HG03060 (cell line): ENCODE results near the gene FMO3.

ENCODE experiments used
- ATAC-seq: cut with Tn5 transposase; IDR thresholded peaks from one replicate; pipeline ENCODE4 v1.9.1; 2021; ENCODE audit warnings: low read depth, moderate number of reproducible peaks; ENCODE audit not compliant: unreplicated experiment

The FMO3 gene

GRCh38 chr1:171155484-171155883, 64.8 kb downstream of the FMO3 start:
- ATAC-seq = no peak

GRCh38 chr1:171158096-171158495, 67.4 kb downstream of the FMO3 start:
- ATAC-seq = no peak

- no peak for ATAC-seq
Measured at GRCh38 chr1:171158551-171158950, 67.8 kb downstream of the FMO3 start.

GRCh38 chr1:171159148-171159547, 68.4 kb downstream of the FMO3 start:
- ATAC-seq = no peak

- no peak for ATAC-seq
Measured at GRCh38 chr1:171160211-171160610, 69.5 kb downstream of the FMO3 start.

- ATAC-seq = no peak
Measured at GRCh38 chr1:171160639-171161354, 70.1 kb downstream of the FMO3 start.

GRCh38 chr1:171161431-171161830, 70.7 kb downstream of the FMO3 start:
- ATAC-seq = no peak

- no peak for ATAC-seq
Measured at GRCh38 chr1:171166361-171166760, 75.7 kb downstream of the FMO3 start.
